Psoas muscle (tissue), 8 donors: ENCODE results near the gene CA6. TPM values are rescaled to one million over a fixed set of nuclear protein-coding genes. Genes with fewer than 3 reads are reported as not detected.

Experiments used
- ATAC-seq, 4 donors: fragments of 200-7000 bp; cut with Tn5 transposase; one replicate each; pipeline ENCODE4 v1.9.1; 2020; ENCODE audit warnings: moderate library complexity in 3 of 4, mild to moderate bottlenecking in 2 of 4
- DNase-seq, 2 donors: peaks; one replicate each; pipeline ENCODE4 v3.0.0-alpha.2; 2020
- H3K27ac ChIP-seq: fragments of 200-600 bp; one replicate; pipeline ENCODE4 v1.8.0; 2022
- H3K27me3 ChIP-seq, 3 donors: fragments of 200-600 bp in 1 of 3; one replicate each; pipeline versions ENCODE4 v1.6.1 to v1.8.0; 2013 to 2022; ENCODE audit warnings: low read length in 2 of 3, mild to moderate bottlenecking in 2 of 3, moderate library complexity in 1 of 3; ENCODE audit not compliant: insufficient read depth in 3 of 3
- H3K36me3 ChIP-seq, 2 donors: fragments of 200-600 bp in 1 of 2; one replicate each; pipeline versions ENCODE4 v1.6.1 to v1.8.0; 2013 to 2022; ENCODE audit warnings: low read depth in 1 of 2, mild to moderate bottlenecking in 1 of 2, moderate library complexity in 1 of 2; ENCODE audit not compliant: insufficient read depth in 1 of 2
- H3K4me1 ChIP-seq: fragments of 200-600 bp; one replicate; pipeline ENCODE4 v1.8.0; 2022
- H3K4me3 ChIP-seq: fragments of 200-600 bp; one replicate; pipeline ENCODE4 v1.8.0; 2022; ENCODE audit warnings: mild to moderate bottlenecking
- H3K9me3 ChIP-seq: fragments of 200-600 bp; one replicate; pipeline ENCODE4 v1.8.0; 2022
- CTCF ChIP-seq: fragments of 200-600 bp; IDR thresholded peaks from one replicate; pipeline ENCODE4 v1.8.0; 2022; ENCODE audit warnings: antibody characterized with exemption
- WGBS, 3 donors: extraction: QIAGEN DNeasy Blood & Tissue Kit; methylation state at CpG; one replicate each; pipeline versions ENCODE4 v1.1.6 to v1.1.7; 2013; 5-methylcytosine and 5-hydroxymethylcytosine counted together
- intact Hi-C, 2 donors: fragments of 100-400 bp; cut with DNase I; formaldehyde crosslinking; loops; one replicate each; pipeline versions ENCODE4 v1.11.0 to v1.14.2; 2022
- polyA plus RNA-seq, 3 donors: library from polyadenylated mRNA; stranded (reverse); fragments of 200-250 nt; gene quantifications; one replicate each; pipeline ENCODE4 v1.2.3, GENCODE V29; 2013
- total RNA-seq, 4 donors: library from RNA; stranded (reverse); fragmentation: NEBNext Ultra II Directional in 2 of 4; extraction: Animal tissue kit (Norgen Biotek cat#: 25700) in 2 of 4; gene quantifications; one replicate each; pipeline versions ENCODE4 v1.2.1 to v1.2.4, GENCODE V29; 2021 to 2023
- donor health status: healthy with polysubstance abuse.
- donor health status: DM: no; HTN: no; CAD: no; lungs with moderate emphysema.
- donor health status: Bipolar disorder and iron deficiency.
- donor health status: healthy.
- donor health status: DM: yes; HTN: yes; CAD: no.
- donor health status: DM: no; HTN: no; CAD: no.
- donor health status: DM: no; HTN: no; CAD: no.
- donor health status: DM: yes; HTN: yes; CAD: no.

Gene CA6
- total and polyA plus RNA-seq, 7 donors, result not detected

- Histone ChIP-seq H3K9me3 (no peaks in the 10 kb centered on the region), H3K27ac (no peak overlapping the region), H3K36me3 (no peaks in the 10 kb centered on the region), H3K27me3 (no peaks in the 10 kb centered on the region), H3K4me1 (peaks cover 4% of the 10 kb centered on the region), H3K4me3 (no peak overlapping the region)
- 94% methylated on average over 6 of the region's 6 CpGs for WGBS, 3 donors
- ATAC-seq (peak in 2 of 4 donors; percentile 68 to 73), DNase-seq (no peak)
- no peak for TF ChIP-seq CTCF
- intact Hi-C loops, result no loop called here
Observed at GRCh38 chr1:8903410-8903809, 42.3 kb upstream of the CA6 start.

- peak in 3 of 4 donors; percentile 44 to 67 (median 62) for ATAC-seq
- TF ChIP-seq CTCF, result no peak
- Histone ChIP-seq H3K4me3 (no peak overlapping the region), H3K27ac (no peak overlapping the region), H3K36me3 (no peaks in the 10 kb centered on the region), H3K27me3 (no peaks in the 10 kb centered on the region), H3K9me3 (no peaks in the 10 kb centered on the region), H3K4me1 (peaks cover 4% of the 10 kb centered on the region)
- intact Hi-C loops, result no loop called here
- peak in 1 of 2 donors; percentile 46 for DNase-seq
- 52 to 59% (median 52%) methylated on average over 6 of the region's 6 CpGs for WGBS, 3 donors
Observed at GRCh38 chr1:8903908-8904650, 41.6 kb upstream of the CA6 start.

DNA sequence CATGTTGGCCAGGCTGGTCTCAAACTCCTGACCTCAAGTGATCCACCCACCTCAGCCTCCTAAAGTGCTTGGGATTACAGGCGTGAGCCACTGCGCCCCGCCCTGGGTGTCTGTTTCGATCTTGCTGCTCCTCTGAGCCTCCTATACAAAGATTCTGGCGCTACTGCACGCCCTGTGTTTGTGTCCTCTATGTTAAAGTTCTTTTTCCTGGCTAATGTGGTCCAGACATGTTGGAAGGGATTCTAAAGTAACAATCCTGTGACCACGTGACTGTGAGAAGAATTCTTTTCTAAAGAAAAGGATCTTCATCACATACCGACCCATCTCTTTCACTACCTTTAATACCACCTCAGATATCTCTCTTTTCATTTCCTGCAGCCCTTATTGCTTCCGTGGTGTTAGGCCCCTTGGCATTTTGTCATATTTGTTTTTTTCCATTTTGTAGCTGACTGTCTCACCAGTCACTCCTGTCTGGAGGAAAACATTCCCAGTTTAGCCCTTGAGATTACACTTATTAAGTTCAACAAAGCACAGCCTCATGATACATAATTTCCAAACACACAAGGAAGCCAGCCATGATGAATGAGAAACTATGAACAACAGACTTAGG is 40.0 kb upstream of the CA6 start:
- WGBS, 3 donors, result 76 to 79% (median 79%) methylated on average over 9 of the region's 9 CpGs
- no peaks in the 10 kb centered on the region for H3K27me3 ChIP-seq
- no peaks in the 10 kb centered on the region for H3K9me3 ChIP-seq
- no peak overlapping the region for H3K27ac ChIP-seq
- H3K36me3 ChIP-seq, result no peaks in the 10 kb centered on the region
- intact Hi-C loops, result no loop called here
- H3K4me1 ChIP-seq, result peaks cover 4% of the 10 kb centered on the region
- H3K4me3 ChIP-seq, result no peak overlapping the region
- ATAC-seq, result no peak
- DNase-seq, result no peak
- TF ChIP-seq CTCF, result no peak

- TF ChIP-seq CTCF, result no peak
- WGBS, 3 donors, result 70 to 77% (median 71%) methylated on average over 18 of the region's 18 CpGs
- DNase-seq (no peak), ATAC-seq (no peak)
- H3K4me3 ChIP-seq, result no peak overlapping the region
- intact Hi-C loops, result no loop called here
- no peak overlapping the region for H3K27ac ChIP-seq
- H3K4me1 ChIP-seq, result peaks cover 3% of the 10 kb centered on the region
- no peaks in the 10 kb centered on the region for H3K36me3 ChIP-seq
- H3K27me3 ChIP-seq, result no peaks in the 10 kb centered on the region
- no peaks in the 10 kb centered on the region for H3K9me3 ChIP-seq
Observed at GRCh38 chr1:8908388-8909151, 37.1 kb upstream of the CA6 start.
